GM23338 (cell line): ENCODE data around the gene CCDC68. TPM values are rescaled to one million over a fixed set of nuclear protein-coding genes. Genes with fewer than 3 reads are reported as not detected.

Experiments used
- ATAC-seq: fragments of 200-7000 bp; cut with Tn5 transposase; 3 replicates; pipeline ENCODE4 v1.9.1; 2020
- DNase-seq: peaks from one replicate; pipeline ENCODE4 v3.0.0-alpha.2; 2015; ENCODE audit warnings: low spot score
- H2AFZ ChIP-seq: fragments of 200-600 bp; sonication (generic); 2 replicates; pipeline ENCODE4 v1.8.0; 2016; ENCODE audit warnings: antibody characterized with exemption, mild to moderate bottlenecking, moderate library complexity
- H3F3A ChIP-seq: fragments of 200-600 bp; sonication (generic); replicated peaks from 2 replicates; pipeline ENCODE4 v1.8.0; 2017; ENCODE audit warnings: antibody characterized with exemption, mixed run types, low read depth
- H3K27ac ChIP-seq: fragments of 200-600 bp; sonication (generic); 2 replicates; pipeline ENCODE4 v1.6.1; 2016; ENCODE audit warnings: low read depth
- H3K27me3 ChIP-seq: fragments of 200-600 bp; sonication (generic); 2 replicates; pipeline ENCODE4 v1.8.0; 2016; ENCODE audit warnings: mild to moderate bottlenecking, mixed run types, moderate library complexity; ENCODE audit not compliant: insufficient read depth
- H3K36me3 ChIP-seq: fragments of 200-600 bp; sonication (generic); 2 replicates; pipeline ENCODE4 v1.8.0; 2016; ENCODE audit warnings: mild to moderate bottlenecking; ENCODE audit not compliant: insufficient read depth
- H3K4me1 ChIP-seq: fragments of 200-600 bp; sonication (generic); 2 replicates; pipeline ENCODE4 v1.8.0; 2016; ENCODE audit warnings: mild to moderate bottlenecking, moderate library complexity; ENCODE audit not compliant: insufficient read depth
- H3K4me2 ChIP-seq: fragments of 200-600 bp; sonication (generic); 2 replicates; pipeline ENCODE4 v1.7.1; 2017; ENCODE audit warnings: mixed run types
- H3K4me3 ChIP-seq: fragments of 200-600 bp; sonication (generic); 2 replicates; pipeline ENCODE4 v1.6.1; 2016; ENCODE audit warnings: mixed run types
- H3K79me2 ChIP-seq: fragments of 200-600 bp; sonication (generic); replicated peaks from 2 replicates; pipeline ENCODE4 v1.8.0; 2017; ENCODE audit warnings: mild to moderate bottlenecking; ENCODE audit not compliant: insufficient read depth
- H3K9me2 ChIP-seq: fragments of 200-600 bp; sonication (generic); 2 replicates; pipeline ENCODE4 v1.8.0; 2017; ENCODE audit not compliant: insufficient read depth
- H4K20me1 ChIP-seq: fragments of 200-600 bp; sonication (generic); replicated peaks from 2 replicates; pipeline ENCODE4 v1.8.0; 2017; ENCODE audit warnings: mild to moderate bottlenecking; ENCODE audit not compliant: insufficient read depth
- H3K27ac Mint-ChIP-seq: 2 replicates; pipeline ENCODE4 v1.8.0; 2020; ENCODE audit warnings: inconsistent platforms, mild to moderate bottlenecking, moderate library complexity, mixed read lengths
- H3K27me3 Mint-ChIP-seq: 3 replicates; pipeline ENCODE4 v1.8.0; 2022; ENCODE audit warnings: low read depth, mild to moderate bottlenecking, moderate library complexity, mixed read lengths, inconsistent platforms; ENCODE audit not compliant: insufficient read depth, poor library complexity
- H3K36me3 Mint-ChIP-seq: 3 replicates; pipeline ENCODE4 v1.8.0; 2021; ENCODE audit warnings: low read depth, mild to moderate bottlenecking, inconsistent platforms, moderate library complexity, mixed read lengths
- H3K4me1 Mint-ChIP-seq: 3 replicates; pipeline ENCODE4 v1.8.0; 2020; ENCODE audit warnings: mild to moderate bottlenecking, inconsistent platforms, mixed read lengths
- H3K4me3 Mint-ChIP-seq: 3 replicates; pipeline ENCODE4 v1.8.0; 2021; ENCODE audit warnings: moderate library complexity, mild to moderate bottlenecking, inconsistent platforms, mixed read lengths
- H3K9me3 Mint-ChIP-seq: 3 replicates; pipeline ENCODE4 v1.8.0; 2020; ENCODE audit warnings: moderate library complexity, mild to moderate bottlenecking, inconsistent platforms, mixed read lengths
- CREB1 ChIP-seq: fragments of 250-450 bp; sonication (Bioruptor Pico); IDR thresholded peaks from 2 replicates; pipeline ENCODE4 v1.5.0; 2020; ENCODE audit warnings: low read depth, mild to moderate bottlenecking, moderate library complexity
- EZH2 ChIP-seq: fragments of 200-600 bp; sonication (generic); IDR thresholded peaks from one replicate; pipeline ENCODE4 v1.8.0; 2017; ENCODE audit warnings: antibody characterized with exemption, mild to moderate bottlenecking, low read depth; ENCODE audit not compliant: unreplicated experiment
- EZH2phosphoT487 ChIP-seq: fragments of 200-600 bp; sonication (generic); IDR thresholded peaks from one replicate; pipeline ENCODE4 v1.8.1; 2018; ENCODE audit warnings: antibody characterized with exemption; ENCODE audit not compliant: unreplicated experiment
- JUNB ChIP-seq: IDR thresholded peaks from one replicate; pipeline ENCODE4 v1.6.1; 2016; ENCODE audit warnings: antibody characterized with exemption; ENCODE audit not compliant: unreplicated experiment
- NANOG ChIP-seq: IDR thresholded peaks from 2 replicates; pipeline ENCODE4 v1.6.1; 2016; ENCODE audit warnings: antibody characterized with exemption, borderline replicate concordance
- POLR2AphosphoS5 ChIP-seq: IDR thresholded peaks from 2 replicates; pipeline ENCODE4 v1.6.1; 2016; ENCODE audit warnings: antibody characterized with exemption, low read depth
- STAT1 ChIP-seq: IDR thresholded peaks from one replicate; pipeline ENCODE4 v1.6.1; 2016; ENCODE audit warnings: antibody characterized with exemption; ENCODE audit not compliant: unreplicated experiment
- ZNF114 ChIP-seq: fragments of 250-450 bp; sonication (Bioruptor Pico); IDR thresholded peaks from 2 replicates; pipeline ENCODE4 v1.5.0; 2020; ENCODE audit warnings: mild to moderate bottlenecking, moderate library complexity
- ZNF331 ChIP-seq: fragments of 250-450 bp; sonication (Bioruptor Pico); IDR thresholded peaks from 2 replicates; pipeline ENCODE4 v1.5.0; 2020; ENCODE audit warnings: low read depth, mild to moderate bottlenecking, moderate library complexity
- polyA plus RNA-seq: library from polyadenylated mRNA; unstranded; fragments of >200 nt; fragmentation: Nextera tagmentation; extraction: Ambion mirVana; gene quantifications from 2 replicates; pipeline ENCODE4 v1.2.1, GENCODE V29; 2016
- total RNA-seq: library from RNA; depleted of rRNA; stranded (reverse); fragments of >200 nt; shearing (Covaris generic); gene quantifications from 2 replicates; pipeline ENCODE4 v1.2.3, GENCODE V29; 2014
- TF ChIP-seq, protein P1 (sequence below), 2 experiments: fragments of 200-600 bp in 1 of 2; sonication (generic) in 1 of 2; conservative IDR thresholded peaks; 2 replicates each; pipeline versions ENCODE4 v1.5.1 to v1.6.1; 2016 to 2017; ENCODE audit warnings: antibody characterized with exemption in 2 of 2, low read depth in 2 of 2, mild to moderate bottlenecking in 2 of 2, moderate library complexity in 1 of 2
- TF ChIP-seq, protein P2 (sequence below): IDR thresholded peaks from 2 replicates; pipeline ENCODE4 v1.6.1; 2016; ENCODE audit warnings: antibody characterized with exemption
- TF ChIP-seq, protein P3 (sequence below): fragments of 250-450 bp; sonication (Bioruptor Pico); IDR thresholded peaks from 2 replicates; pipeline ENCODE4 v1.5.0; 2020; ENCODE audit warnings: mild to moderate bottlenecking, moderate library complexity
- TF ChIP-seq, protein P4 (sequence below): IDR thresholded peaks from one replicate; pipeline ENCODE4 v1.6.1; 2018; ENCODE audit warnings: antibody characterized with exemption; ENCODE audit not compliant: unreplicated experiment

CCDC68 gene
- total and polyA plus RNA-seq, 2 experiments from 2014 or later: 1.6 to 3.7 TPM

DNA sequence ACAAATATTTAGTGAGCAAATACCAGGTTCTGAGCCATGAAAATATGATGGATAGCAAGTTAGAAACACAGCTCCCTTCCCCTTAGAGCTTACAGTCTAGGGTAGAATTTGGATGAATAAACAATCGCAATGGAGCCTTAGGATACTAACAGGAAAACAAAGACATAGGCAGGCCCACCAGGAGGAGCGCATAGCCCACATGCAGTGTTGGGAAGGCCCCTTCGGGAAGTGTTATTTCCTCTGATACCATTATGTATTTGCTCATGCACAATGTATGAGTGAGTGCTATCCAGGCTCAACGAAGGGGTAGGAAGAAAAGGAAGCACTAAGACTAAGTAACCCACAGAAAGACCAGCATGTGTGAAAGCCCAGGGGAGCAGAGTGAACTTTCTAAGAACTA, 76.9 kb downstream of the CCDC68 start:
- Histone ChIP-seq H3F3A (no peaks in the 10 kb centered on the region), H4K20me1 (no peaks in the 10 kb centered on the region), H3K4me2 (no peak overlapping the region), H3K9me2 (peaks cover 7% of the 10 kb centered on the region; the same call in 1 of the 2 replicates), H3K27me3 (no peaks in the 10 kb centered on the region), H3K4me3 (no peak overlapping the region), H3K27ac (no peak overlapping the region), H3K4me1 (no peaks in the 10 kb centered on the region), H3K36me3 (no peaks in the 10 kb centered on the region), H3K79me2 (no peaks in the 10 kb centered on the region), H2AFZ (no peak overlapping the region)
- ATAC-seq: no peak
- Mint-ChIP-seq H3K9me3 (no peaks in the 10 kb centered on the region), H3K27ac (no peak overlapping the region), H3K27me3 (peaks cover 3% of the 10 kb centered on the region), H3K4me1 (peaks cover 5% of the 10 kb centered on the region; the same call in 1 of the 3 replicates), H3K4me3 (no peak overlapping the region), H3K36me3 (no peaks in the 10 kb centered on the region)
- no peak for DNase-seq
- TF ChIP-seq ZNF331 (CRISPR knock-in tag) (no peak), EZH2 (no peak), JUNB (no peak), EZH2phosphoT487 (no peak), CREB1 (CRISPR knock-in tag) (no peak), ZNF114 (CRISPR knock-in tag) (no peak), NANOG (no peak), POLR2AphosphoS5 (no peak), STAT1 (no peak)
- TF ChIP-seq, protein P1, sequence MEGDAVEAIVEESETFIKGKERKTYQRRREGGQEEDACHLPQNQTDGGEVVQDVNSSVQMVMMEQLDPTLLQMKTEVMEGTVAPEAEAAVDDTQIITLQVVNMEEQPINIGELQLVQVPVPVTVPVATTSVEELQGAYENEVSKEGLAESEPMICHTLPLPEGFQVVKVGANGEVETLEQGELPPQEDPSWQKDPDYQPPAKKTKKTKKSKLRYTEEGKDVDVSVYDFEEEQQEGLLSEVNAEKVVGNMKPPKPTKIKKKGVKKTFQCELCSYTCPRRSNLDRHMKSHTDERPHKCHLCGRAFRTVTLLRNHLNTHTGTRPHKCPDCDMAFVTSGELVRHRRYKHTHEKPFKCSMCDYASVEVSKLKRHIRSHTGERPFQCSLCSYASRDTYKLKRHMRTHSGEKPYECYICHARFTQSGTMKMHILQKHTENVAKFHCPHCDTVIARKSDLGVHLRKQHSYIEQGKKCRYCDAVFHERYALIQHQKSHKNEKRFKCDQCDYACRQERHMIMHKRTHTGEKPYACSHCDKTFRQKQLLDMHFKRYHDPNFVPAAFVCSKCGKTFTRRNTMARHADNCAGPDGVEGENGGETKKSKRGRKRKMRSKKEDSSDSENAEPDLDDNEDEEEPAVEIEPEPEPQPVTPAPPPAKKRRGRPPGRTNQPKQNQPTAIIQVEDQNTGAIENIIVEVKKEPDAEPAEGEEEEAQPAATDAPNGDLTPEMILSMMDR (conservative IDR thresholded peaks at IDR 0.05; ENCODE audit: low read depth in 2 of 2): no peak
- TF ChIP-seq, protein P2, sequence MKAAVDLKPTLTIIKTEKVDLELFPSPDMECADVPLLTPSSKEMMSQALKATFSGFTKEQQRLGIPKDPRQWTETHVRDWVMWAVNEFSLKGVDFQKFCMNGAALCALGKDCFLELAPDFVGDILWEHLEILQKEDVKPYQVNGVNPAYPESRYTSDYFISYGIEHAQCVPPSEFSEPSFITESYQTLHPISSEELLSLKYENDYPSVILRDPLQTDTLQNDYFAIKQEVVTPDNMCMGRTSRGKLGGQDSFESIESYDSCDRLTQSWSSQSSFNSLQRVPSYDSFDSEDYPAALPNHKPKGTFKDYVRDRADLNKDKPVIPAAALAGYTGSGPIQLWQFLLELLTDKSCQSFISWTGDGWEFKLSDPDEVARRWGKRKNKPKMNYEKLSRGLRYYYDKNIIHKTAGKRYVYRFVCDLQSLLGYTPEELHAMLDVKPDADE: no peak
- TF ChIP-seq, protein P3, sequence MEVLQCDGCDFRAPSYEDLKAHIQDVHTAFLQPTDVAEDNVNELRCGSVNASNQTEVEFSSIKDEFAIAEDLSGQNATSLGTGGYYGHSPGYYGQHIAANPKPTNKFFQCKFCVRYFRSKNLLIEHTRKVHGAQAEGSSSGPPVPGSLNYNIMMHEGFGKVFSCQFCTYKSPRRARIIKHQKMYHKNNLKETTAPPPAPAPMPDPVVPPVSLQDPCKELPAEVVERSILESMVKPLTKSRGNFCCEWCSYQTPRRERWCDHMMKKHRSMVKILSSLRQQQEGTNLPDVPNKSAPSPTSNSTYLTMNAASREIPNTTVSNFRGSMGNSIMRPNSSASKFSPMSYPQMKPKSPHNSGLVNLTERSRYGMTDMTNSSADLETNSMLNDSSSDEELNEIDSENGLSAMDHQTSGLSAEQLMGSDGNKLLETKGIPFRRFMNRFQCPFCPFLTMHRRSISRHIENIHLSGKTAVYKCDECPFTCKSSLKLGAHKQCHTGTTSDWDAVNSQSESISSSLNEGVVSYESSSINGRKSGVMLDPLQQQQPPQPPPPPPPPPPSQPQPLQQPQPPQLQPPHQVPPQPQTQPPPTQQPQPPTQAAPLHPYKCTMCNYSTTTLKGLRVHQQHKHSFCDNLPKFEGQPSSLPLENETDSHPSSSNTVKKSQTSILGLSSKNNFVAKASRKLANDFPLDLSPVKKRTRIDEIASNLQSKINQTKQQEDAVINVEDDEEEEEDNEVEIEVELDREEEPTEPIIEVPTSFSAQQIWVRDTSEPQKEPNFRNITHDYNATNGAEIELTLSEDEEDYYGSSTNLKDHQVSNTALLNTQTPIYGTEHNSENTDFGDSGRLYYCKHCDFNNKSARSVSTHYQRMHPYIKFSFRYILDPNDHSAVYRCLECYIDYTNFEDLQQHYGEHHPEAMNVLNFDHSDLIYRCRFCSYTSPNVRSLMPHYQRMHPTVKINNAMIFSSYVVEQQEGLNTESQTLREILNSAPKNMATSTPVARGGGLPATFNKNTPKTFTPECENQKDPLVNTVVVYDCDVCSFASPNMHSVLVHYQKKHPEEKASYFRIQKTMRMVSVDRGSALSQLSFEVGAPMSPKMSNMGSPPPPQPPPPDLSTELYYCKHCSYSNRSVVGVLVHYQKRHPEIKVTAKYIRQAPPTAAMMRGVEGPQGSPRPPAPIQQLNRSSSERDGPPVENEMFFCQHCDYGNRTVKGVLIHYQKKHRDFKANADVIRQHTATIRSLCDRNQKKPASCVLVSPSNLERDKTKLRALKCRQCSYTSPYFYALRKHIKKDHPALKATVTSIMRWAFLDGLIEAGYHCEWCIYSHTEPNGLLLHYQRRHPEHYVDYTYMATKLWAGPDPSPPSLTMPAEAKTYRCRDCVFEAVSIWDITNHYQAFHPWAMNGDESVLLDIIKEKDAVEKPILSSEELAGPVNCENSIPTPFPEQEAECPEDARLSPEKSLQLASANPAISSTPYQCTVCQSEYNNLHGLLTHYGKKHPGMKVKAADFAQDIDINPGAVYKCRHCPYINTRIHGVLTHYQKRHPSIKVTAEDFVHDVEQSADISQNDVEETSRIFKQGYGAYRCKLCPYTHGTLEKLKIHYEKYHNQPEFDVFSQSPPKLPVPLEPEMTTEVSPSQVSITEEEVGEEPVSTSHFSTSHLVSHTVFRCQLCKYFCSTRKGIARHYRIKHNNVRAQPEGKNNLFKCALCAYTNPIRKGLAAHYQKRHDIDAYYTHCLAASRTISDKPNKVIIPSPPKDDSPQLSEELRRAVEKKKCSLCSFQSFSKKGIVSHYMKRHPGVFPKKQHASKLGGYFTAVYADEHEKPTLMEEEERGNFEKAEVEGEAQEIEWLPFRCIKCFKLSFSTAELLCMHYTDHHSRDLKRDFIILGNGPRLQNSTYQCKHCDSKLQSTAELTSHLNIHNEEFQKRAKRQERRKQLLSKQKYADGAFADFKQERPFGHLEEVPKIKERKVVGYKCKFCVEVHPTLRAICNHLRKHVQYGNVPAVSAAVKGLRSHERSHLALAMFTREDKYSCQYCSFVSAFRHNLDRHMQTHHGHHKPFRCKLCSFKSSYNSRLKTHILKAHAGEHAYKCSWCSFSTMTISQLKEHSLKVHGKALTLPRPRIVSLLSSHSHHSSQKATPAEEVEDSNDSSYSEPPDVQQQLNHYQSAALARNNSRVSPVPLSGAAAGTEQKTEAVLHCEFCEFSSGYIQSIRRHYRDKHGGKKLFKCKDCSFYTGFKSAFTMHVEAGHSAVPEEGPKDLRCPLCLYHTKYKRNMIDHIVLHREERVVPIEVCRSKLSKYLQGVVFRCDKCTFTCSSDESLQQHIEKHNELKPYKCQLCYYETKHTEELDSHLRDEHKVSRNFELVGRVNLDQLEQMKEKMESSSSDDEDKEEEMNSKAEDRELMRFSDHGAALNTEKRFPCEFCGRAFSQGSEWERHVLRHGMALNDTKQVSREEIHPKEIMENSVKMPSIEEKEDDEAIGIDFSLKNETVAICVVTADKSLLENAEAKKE (CRISPR knock-in tag): no peak
- TF ChIP-seq, protein P4, sequence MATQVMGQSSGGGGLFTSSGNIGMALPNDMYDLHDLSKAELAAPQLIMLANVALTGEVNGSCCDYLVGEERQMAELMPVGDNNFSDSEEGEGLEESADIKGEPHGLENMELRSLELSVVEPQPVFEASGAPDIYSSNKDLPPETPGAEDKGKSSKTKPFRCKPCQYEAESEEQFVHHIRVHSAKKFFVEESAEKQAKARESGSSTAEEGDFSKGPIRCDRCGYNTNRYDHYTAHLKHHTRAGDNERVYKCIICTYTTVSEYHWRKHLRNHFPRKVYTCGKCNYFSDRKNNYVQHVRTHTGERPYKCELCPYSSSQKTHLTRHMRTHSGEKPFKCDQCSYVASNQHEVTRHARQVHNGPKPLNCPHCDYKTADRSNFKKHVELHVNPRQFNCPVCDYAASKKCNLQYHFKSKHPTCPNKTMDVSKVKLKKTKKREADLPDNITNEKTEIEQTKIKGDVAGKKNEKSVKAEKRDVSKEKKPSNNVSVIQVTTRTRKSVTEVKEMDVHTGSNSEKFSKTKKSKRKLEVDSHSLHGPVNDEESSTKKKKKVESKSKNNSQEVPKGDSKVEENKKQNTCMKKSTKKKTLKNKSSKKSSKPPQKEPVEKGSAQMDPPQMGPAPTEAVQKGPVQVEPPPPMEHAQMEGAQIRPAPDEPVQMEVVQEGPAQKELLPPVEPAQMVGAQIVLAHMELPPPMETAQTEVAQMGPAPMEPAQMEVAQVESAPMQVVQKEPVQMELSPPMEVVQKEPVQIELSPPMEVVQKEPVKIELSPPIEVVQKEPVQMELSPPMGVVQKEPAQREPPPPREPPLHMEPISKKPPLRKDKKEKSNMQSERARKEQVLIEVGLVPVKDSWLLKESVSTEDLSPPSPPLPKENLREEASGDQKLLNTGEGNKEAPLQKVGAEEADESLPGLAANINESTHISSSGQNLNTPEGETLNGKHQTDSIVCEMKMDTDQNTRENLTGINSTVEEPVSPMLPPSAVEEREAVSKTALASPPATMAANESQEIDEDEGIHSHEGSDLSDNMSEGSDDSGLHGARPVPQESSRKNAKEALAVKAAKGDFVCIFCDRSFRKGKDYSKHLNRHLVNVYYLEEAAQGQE: no peak
